Tibial nerve (tissue), 4 donors: ENCODE data around the gene GDAP2. TPM values are rescaled to one million over a fixed set of nuclear protein-coding genes. Genes with fewer than 3 reads are reported as not detected.

ENCODE experiments used
- DNase-seq, 2 donors: peaks; one replicate each; pipeline ENCODE4 v3.0.0-alpha.2; 2019; ENCODE audit warnings: low spot score in 2 of 2
- H3K27ac ChIP-seq, 4 donors: fragments of 200-600 bp; sonication (generic) in 3 of 4; one replicate each; pipeline ENCODE4 v1.5.1; 2017 to 2019; ENCODE audit warnings: mild to moderate bottlenecking in 1 of 4
- H3K27me3 ChIP-seq, 2 donors: fragments of 200-600 bp; sonication (generic) in 1 of 2; one replicate each; pipeline versions ENCODE4 v1.5.1 to v1.6.0; 2017 to 2019
- H3K36me3 ChIP-seq, 3 donors: fragments of 200-600 bp; sonication (generic); one replicate each; pipeline ENCODE4 v1.5.1; 2018 to 2019
- H3K4me1 ChIP-seq, 4 donors: fragments of 200-600 bp; sonication (generic) in 3 of 4; one replicate each; pipeline ENCODE4 v1.5.1; 2017 to 2019
- H3K4me3 ChIP-seq, 4 donors: fragments of 200-600 bp; sonication (generic) in 3 of 4; one replicate each; pipeline ENCODE4 v1.5.1; 2017 to 2019; ENCODE audit warnings: mild to moderate bottlenecking in 1 of 4, moderate library complexity in 1 of 4
- H3K9me3 ChIP-seq, 4 donors: fragments of 200-600 bp; sonication (generic) in 3 of 4; one replicate each; pipeline ENCODE4 v1.5.1; 2017 to 2019
- CTCF ChIP-seq, 5 experiments: fragments of 200-600 bp in 3 of 5; fragments of 450-650 bp in 2 of 5; sonication (generic) in 3 of 5; IDR thresholded peaks; one replicate each; pipeline ENCODE4 v1.5.1; 2016 to 2019; ENCODE audit warnings: antibody characterized with exemption in 5 of 5, mild to moderate bottlenecking in 3 of 5, moderate library complexity in 2 of 5
- EP300 ChIP-seq, 2 donors: sonication (generic); formaldehyde crosslinking; IDR thresholded peaks; one replicate each; pipeline ENCODE4 v1.6.1; 2017; ENCODE audit warnings: antibody characterized with exemption in 2 of 2, mild to moderate bottlenecking in 1 of 2
- POLR2A ChIP-seq, 2 donors: fragments of 450-650 bp; IDR thresholded peaks; one replicate each; pipeline ENCODE4 v1.6.1; 2017; ENCODE audit warnings: antibody characterized with exemption in 2 of 2, mild to moderate bottlenecking in 2 of 2, moderate library complexity in 2 of 2
- WGBS, 2 donors: methylation state at CpG; one replicate each; pipeline ENCODE4 v1.1.5; 2018; 5-methylcytosine and 5-hydroxymethylcytosine counted together
- total RNA-seq, 4 donors: library from RNA; depleted of rRNA; stranded (reverse); fragments of >200 nt; gene quantifications; one replicate each; pipeline ENCODE4 v1.1.0, GENCODE V29; 2016

The GDAP2 gene
- total RNA-seq, 4 donors from 2014 or later = 21.8 to 24.3 (median 22.8) TPM

GRCh38 chr1:117905019-117905418 is 24.4 kb downstream of the GDAP2 start:
- 90 to 93% methylated on average over 2 of the region's 2 CpGs for WGBS, 2 donors
- TF ChIP-seq POLR2A (IDR thresholded peaks at IDR 0.05) = no peak
- no peak for TF ChIP-seq CTCF (IDR thresholded peaks at IDR 0.05)
- TF ChIP-seq EP300 (IDR thresholded peaks at IDR 0.05) = no peak

GRCh38 chr1:117904485-117904884 is 24.9 kb downstream of the GDAP2 start:
- no peak overlapping the region for H3K27ac ChIP-seq
- no peak for DNase-seq
- H3K36me3 ChIP-seq = peaks cover 0 to 86% (median 0%) of the 10 kb centered on the region in 3 donors
- no peaks in the 10 kb centered on the region for H3K27me3 ChIP-seq
- no peaks in the 10 kb centered on the region for H3K9me3 ChIP-seq
- 93 to 98% methylated on average over 3 of the region's 3 CpGs for WGBS, 2 donors
- no peaks in the 10 kb centered on the region for H3K4me1 ChIP-seq
- TF ChIP-seq EP300 (IDR thresholded peaks at IDR 0.05) = no peak
- TF ChIP-seq CTCF (IDR thresholded peaks at IDR 0.05) = no peak
- no peak for TF ChIP-seq POLR2A (IDR thresholded peaks at IDR 0.05)
- no peak overlapping the region for H3K4me3 ChIP-seq

More at GRCh38 chr1:117905019-117905418, 24.4 kb downstream of the GDAP2 start:
- DNase-seq = no peak
- Histone ChIP-seq H3K4me1 (no peaks in the 10 kb centered on the region), H3K36me3 (peaks cover 0 to 90% (median 0%) of the 10 kb centered on the region in 3 donors), H3K27ac (no peak overlapping the region), H3K27me3 (no peaks in the 10 kb centered on the region), H3K9me3 (no peaks in the 10 kb centered on the region), H3K4me3 (no peak overlapping the region)

- Histone ChIP-seq H3K4me3 (no peak overlapping the region), H3K27me3 (no peaks in the 10 kb centered on the region), H3K36me3 (peaks cover 0 to 88% (median 0%) of the 10 kb centered on the region in 3 donors), H3K9me3 (no peaks in the 10 kb centered on the region), H3K27ac (no peak overlapping the region), H3K4me1 (no peaks in the 10 kb centered on the region)
- DNase-seq = no peak
- WGBS, 2 donors = 88 to 90% methylated on average over 4 of the region's 4 CpGs
- no peak for TF ChIP-seq CTCF (IDR thresholded peaks at IDR 0.05)
- no peak for TF ChIP-seq EP300 (IDR thresholded peaks at IDR 0.05)
- TF ChIP-seq POLR2A (IDR thresholded peaks at IDR 0.05) = no peak
Measured at GRCh38 chr1:117902944-117903343, 26.5 kb downstream of the GDAP2 start.

- peaks cover 0 to 77% (median 0%) of the 10 kb centered on the region in 3 donors for H3K36me3 ChIP-seq
- no peak overlapping the region for H3K4me3 ChIP-seq
- H3K27me3 ChIP-seq = no peaks in the 10 kb centered on the region
- WGBS, 2 donors = 93 to 98% methylated on average over 1 of the region's 1 CpG
- no peak overlapping the region for H3K27ac ChIP-seq
- H3K4me1 ChIP-seq = no peaks in the 10 kb centered on the region
- no peaks in the 10 kb centered on the region for H3K9me3 ChIP-seq
- TF ChIP-seq EP300 (IDR thresholded peaks at IDR 0.05) (no peak), POLR2A (IDR thresholded peaks at IDR 0.05) (no peak), CTCF (IDR thresholded peaks at IDR 0.05) (no peak)
- DNase-seq = no peak
Measured at GRCh38 chr1:117899801-117900200, 29.6 kb downstream of the GDAP2 start.

- Histone ChIP-seq H3K4me1 (no peaks in the 10 kb centered on the region), H3K36me3 (peaks cover 0 to 64% (median 0%) of the 10 kb centered on the region in 3 donors), H3K9me3 (no peaks in the 10 kb centered on the region), H3K27me3 (no peaks in the 10 kb centered on the region), H3K4me3 (no peak overlapping the region), H3K27ac (no peak overlapping the region)
- TF ChIP-seq CTCF (IDR thresholded peaks at IDR 0.05) (no peak), EP300 (IDR thresholded peaks at IDR 0.05) (no peak), POLR2A (IDR thresholded peaks at IDR 0.05) (no peak)
- WGBS, 2 donors = 53 to 66% methylated on average over 4 of the region's 4 CpGs
- DNase-seq = no peak
Measured at GRCh38 chr1:117897551-117897950, 31.9 kb downstream of the GDAP2 start.
